SIG-M5 treated with dmso at 0.1 percent for 504 hours (cell line): Measurements from ENCODE around the gene CAMSAP3.

ENCODE experiments used
- DNase-seq: peaks from one replicate; lab custom pipeline; 2025; ENCODE audit not compliant: unreplicated experiment; lab: John Stamatoyannopoulos, UW

The CAMSAP3 gene

DNA sequence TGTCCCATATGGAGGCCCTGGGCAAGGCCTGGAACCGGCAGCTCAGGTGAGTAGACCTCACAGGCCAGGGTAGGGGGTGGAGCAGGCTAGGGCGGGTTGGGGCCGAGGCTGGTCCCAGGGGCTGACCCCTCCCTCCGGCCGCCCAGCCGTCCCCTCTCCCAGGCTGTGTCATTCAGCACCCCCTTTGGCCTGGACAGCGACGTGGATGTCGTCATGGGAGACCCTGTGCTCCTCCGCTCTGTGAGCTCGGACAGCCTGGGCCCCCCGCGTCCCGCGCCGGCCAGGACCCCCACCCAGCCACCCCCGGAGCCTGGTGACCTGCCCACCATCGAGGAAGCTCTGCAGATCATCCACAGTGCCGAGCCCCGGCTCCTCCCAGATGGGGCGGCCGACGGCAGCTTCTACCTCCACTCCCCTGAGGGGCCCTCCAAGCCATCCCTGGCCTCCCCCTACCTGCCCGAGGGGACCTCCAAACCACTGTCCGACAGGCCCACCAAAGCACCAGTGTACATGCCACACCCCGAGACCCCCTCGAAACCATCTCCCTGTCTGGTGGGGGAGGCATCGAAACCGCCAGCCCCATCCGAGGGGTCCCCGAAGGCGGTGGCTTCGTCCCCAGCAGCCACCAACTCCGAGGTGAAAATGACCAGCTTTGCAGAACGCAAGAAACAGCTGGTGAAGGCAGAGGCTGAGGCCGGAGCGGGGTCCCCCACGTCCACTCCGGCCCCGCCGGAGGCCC is 16.0 kb downstream of the CAMSAP3 start:
- DNase-seq = no peak

DNA sequence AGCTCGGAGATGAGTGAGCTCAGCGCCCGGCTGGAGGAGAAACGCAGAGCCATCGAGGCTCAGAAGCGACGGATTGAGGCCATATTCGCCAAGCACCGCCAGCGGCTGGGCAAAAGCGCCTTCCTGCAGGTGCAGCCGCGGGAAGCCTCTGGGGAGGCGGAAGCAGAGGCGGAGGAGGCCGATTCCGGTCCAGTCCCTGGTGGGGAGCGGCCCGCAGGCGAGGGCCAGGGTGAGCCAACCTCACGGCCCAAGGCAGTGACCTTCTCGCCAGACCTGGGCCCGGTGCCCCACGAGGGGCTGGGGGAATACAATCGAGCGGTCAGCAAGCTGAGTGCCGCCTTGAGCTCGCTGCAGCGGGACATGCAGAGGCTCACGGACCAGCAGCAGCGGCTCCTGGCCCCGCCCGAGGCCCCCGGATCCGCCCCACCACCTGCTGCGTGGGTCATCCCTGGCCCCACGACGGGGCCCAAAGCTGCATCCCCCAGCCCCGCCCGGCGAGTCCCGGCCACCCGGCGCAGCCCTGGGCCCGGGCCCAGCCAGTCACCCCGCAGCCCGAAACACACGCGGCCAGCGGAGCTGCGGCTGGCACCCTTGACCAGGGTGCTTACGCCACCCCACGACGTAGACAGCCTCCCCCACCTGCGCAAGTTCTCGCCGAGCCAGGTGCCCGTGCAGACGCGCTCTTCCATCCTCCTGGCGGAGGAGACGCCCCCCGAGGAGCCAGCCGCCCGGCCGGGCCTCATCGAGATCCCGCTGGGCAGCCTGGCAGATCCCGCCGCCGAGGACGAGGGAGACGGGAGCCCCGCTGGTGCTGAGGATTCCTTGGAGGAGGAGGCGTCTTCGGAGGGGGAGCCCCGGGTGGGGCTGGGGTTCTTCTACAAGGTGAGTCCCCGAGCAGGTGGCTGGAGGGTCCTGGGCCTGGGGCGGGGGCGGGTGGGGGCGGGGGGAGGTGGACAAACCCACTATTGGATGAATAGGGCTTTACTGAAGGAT is 16.9 kb downstream of the CAMSAP3 start:
- DNase-seq = no peak

DNA sequence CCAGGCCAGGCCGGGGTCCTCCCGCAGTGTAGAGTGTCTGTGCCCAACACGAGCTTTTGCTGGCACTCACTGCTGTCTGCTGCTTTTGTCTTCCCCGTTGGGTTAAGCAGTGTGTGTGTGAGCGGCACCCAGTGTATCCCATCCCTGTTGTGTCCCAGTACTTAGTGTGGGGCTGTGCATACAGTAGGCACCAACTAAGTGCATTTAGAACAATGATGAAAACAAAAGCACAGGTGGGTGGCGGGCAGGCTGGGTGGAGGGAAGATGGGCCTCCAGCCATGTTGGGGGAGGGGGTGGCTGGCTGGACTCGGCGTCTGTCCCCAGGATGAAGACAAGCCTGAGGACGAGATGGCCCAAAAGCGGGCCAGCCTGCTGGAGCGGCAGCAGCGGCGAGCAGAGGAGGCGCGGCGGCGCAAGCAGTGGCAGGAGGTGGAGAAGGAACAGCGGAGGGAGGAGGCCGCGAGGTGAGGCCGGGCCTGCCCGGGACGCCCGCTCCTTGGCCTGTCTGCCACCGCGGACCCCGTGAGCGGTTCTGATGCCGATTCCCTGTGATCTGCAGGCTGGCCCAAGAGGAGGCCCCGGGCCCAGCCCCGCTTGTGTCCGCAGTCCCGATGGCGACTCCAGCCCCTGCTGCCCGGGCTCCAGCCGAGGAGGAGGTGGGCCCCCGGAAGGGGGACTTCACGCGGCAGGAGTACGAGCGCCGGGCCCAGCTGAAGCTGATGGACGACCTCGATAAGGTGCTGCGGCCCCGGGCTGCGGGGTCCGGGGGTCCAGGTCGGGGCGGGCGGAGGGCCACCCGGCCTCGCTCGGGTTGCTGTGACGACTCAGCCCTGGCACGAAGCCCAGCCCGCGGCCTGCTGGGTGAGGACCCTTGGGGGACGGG is 19.4 kb downstream of the CAMSAP3 start:
- DNase-seq = no peak

DNA sequence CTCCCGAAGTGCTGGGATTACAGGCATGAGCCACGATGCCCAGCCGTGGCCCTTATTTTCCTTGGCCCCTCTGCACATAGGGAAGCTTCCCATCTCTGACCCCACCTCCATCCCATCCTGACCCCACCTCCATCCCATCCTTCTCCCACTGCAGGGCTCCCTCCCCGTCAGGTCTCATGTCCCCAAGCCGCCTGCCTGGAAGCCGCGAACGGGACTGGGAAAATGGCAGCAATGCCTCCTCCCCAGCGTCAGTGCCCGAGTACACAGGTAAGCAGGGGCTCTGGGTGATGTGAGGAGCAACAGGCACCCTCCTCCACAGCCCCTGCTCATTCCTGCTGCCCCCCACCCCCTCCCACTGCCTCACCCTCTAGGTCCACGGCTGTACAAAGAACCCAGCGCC is 21.5 kb downstream of the CAMSAP3 start:
- DNase-seq = no peak

DNA sequence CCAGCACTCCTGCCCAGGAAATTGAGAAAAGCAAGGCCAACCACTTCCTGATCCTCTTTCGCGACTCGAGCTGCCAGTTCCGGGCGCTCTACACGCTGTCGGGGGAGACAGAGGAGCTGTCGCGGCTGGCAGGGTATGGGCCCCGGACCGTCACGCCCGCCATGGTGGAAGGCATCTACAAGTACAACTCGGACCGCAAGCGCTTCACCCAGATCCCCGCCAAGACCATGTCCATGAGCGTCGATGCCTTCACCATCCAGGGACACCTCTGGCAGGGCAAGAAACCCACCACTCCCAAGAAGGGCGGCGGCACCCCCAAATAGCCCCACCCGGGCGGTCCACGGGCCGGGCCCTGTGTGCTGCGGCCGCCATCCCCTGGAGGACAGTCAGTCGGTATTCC is 22.1 kb downstream of the CAMSAP3 start:
- DNase-seq = no peak

DNA sequence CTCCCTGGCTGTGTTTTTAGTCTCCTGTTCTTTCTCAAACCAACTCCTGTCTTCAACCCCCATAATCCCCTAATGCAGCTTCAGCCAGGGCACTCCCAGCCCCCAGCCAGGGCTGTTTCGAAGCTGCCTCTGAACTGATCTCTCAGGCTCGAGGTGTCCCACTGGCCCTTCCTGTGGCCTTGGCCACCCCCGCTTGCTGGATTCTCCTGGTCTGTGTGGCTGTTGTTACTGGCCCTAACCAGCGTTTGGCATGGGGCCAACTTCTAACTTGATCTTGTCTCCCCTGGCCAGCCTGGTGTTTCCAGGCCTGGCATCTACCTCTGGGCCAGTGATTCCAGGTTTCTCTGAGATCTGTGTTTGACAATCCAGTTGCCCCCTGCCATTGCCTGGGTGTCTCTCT is 22.7 kb downstream of the CAMSAP3 start:
- DNase-seq = no peak

DNA sequence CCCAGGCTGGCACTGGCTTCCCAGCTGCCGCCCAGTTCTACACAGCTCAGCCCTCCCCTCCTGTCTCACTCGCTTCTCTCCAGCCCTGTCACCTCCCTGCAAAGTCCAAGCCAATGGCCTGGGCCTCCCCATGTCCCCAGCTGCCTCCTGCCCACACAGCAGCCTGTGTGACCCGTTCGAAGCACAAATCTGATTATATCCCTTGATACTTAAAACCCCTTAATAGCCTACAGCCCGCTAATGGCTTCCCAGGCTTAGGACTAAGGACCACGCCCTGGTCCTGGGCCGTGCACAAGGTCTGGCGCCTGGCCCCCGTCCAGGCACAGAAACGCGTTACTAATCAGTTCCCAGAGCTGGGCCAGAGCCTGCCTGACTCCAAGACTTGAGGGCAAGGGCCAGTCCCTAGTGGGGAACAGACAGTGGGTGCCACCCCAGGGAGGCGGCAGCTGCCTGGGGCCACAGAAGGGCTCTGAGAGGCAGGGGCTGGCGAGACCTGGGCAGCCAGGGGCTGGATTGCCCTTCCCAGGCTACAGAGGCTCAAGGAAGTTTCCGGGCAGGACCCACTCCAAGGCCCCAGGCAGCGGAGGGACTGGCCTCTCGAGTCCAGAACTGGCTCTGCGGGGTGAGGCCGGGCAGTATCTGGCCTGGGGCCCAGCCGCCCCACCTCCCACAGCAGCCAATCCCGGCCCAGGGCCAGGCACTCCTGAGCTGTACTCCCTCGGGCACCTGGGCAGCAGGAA is 23.3 kb downstream of the CAMSAP3 start:
- DNase-seq = no peak

DNA sequence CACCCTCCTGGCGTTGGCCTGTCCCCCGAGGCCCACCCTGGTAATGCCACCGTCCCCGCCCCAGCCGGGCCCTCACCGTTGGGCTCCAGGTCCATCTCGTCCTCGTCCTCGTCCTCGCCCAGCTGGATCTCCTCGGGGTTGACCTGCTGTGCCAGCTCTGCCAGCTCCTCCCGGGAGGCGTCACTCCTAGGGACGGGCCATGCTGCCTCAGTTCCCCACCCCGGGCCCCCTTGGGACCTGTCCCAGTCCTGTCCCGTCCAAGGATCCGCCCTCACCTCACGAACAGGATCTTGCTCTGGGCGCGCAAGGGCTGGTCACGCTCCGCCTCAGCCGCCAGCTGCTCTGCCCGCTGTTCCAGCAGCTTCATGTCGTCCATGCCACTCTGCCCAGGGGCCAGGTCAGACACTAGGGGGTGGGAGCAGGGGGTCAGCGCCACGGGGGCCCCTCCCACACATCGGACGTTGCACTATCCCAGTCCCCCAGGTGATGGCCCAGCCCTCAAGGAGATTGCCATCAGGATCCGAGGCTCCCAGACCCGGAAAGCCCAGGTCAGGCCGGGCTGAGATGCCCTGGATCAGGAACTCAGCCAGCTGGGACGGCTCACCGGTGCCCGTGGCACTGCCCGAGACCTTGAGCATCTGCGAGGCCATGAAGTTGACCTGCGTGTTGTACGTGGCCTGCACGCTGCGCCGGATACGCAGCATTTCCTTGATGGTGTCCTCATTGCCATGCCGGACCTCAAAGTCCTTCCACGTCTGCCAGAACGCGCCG is 24.2 kb downstream of the CAMSAP3 start:
- DNase-seq = no peak

DNA sequence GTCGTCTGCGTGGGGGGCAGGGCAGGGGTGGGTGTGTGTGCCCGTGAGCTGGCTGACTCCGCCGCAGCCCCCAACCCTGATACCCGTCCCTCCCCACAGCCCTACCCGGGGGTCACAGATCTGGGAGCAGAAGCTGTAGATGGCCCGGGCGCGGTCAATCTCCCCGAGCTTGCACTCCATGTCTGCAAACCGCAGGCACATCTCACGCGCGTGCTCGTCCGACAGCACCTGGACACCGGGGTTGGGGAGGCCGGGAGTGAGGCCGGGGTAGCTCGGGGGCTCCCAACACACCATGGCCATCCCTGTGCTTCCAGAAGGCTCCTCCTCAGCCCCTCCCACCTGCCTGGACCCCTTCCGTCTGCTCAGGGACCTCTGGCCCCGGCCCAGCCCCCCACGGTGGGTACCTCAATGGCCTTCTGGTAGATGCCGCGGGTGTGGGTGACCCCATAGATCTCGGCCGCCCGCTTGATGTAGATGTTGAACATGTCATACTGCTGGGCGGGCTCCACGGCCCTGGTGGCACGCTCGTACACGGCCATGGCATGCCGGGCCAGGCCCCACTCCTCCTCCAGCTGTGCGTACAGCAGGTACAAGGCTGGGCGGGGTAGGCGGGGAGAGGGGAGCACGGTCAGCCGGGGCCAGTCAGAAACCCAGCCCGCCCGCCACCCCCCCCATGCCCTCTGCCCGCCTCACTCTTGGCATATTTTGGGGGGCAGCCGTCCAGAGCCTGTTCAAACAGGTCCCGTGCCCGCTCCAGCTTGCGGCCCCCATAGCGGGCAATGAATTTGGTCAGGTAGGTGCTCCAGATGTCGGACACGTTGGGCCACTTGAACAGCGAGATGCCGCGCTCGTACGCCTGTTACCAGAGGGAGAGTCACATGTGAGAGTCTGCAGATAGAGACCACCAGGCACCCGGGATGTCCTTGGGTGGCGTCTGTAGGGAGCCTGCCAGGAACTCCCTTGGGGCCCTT is 25.1 kb downstream of the CAMSAP3 start:
- DNase-seq = no peak

DNA sequence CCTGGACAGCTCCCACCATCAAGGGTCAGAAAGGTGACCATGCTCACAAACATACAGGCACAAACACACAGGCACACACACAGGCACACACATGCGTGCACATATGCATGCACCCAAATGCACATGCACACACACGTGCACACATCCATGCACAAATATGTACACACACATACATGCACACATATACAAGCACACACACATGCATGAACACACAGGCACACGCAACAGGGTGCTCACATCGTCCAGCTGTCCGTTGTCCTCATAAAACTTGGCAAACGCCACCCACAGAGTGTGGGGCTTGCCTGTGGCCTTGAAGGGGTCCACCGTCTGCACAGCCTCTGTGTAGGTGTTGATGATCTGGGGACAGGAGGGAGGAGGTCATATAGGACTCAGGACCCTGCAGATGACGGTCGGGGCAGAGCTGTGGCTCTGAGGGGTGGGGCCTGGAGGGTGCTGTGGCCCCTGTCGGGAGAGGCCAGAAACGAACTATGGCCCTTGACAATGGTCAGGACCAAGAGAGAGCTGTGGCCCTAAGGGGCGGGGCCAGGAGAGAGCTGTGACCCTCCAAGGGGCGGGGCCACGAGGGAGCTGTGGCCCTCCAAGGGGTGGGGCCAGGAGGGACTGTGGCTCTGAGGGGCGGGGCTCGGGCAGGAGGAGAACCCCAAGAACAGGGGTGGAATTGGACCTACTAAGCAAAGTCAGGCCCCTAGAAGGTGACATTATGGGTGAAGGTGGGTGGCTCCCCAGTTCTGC is 27.4 kb downstream of the CAMSAP3 start:
- no peak for DNase-seq

DNA sequence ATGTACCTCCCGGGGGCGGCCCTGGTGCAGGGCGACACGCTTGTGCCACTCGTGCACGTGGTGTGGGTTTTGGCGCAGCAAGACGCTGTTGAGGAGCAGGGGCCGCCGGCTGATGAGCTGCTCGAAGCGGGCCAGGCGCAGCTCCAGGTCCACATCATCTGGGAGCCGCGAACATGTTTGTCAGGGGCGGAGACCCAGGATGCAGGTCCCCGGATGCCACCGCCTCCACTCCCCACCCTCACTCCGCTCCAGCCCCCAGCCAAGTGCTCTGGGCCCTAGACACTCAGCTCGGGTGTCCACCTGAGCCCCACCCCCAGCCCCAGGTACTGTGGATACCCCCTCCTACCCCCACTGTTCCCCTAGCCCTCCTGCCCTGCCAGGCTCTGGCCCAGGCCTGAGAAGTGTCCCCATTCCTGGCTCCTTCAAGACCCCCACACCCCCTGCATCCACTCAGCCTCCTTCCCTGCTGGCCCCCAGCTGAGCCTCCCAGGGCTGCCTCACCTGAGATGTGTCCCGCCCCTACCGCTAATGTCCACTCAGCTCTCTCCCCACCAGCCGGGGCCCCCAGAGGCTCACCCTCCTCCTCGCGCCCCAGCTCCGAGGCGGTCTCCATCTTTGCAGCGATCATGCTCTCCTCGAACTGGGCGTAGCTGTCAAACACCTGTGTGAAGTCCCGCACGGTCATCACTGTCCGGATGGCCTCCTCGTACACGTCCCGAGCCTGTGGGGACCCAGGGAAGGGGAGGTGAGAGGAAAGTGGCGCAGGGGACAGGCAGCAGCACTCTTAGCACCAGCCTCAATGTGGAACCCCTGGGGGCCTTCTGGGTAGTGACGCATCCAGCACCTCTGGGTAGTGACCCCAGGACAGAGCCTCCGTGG is 28.3 kb downstream of the CAMSAP3 start:
- DNase-seq = no peak

DNA sequence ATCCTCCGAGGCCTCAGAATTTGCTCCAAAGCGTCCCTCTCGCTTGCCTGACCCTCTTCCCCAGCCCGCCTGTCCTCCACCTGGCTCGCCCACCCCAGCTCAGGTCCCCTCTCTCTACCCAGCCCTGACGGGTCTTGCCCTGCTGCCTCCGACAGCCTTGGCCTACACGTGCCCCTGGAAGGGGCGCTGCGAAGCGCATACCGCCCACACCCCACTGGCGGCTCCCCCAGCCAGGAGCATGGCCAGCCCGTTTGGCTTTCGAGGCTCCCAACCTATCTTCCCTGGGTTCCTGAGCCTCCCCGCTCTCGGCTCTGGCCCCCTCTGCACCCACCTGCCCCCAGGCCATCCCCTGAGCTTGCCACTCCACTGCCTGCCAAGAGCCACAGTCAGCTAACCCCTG is 29.1 kb downstream of the CAMSAP3 start:
- DNase-seq = no peak

DNA sequence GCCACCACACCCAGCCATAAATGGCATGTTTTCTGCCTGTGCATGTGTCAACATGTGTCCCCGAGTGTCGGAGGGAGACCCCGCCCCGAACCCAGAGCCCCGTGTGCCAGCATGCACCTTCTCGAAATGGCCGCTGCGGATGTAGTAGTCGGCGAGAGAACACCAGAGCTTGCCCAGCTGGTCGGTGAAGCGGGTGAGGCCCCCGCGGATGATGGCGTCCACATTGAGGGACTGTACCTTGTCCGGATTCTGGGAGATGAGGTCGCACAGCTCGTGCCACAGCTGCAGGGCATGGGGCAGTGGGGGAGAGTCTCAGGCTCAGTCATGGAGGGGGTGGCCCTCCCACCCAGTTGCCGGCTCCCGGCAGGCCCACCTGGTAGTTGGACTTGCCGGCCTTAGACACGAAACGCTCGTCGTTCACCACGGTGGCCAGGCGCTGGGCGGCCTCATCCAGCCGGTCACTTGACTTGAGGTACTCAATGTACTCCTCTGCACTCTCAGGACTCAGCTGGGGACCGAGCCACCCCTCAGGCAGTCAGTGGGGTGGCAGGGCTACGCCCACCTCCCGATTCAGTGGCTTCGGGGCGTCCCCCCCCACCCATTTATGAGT is 30.2 kb downstream of the CAMSAP3 start:
- no peak for DNase-seq

DNA sequence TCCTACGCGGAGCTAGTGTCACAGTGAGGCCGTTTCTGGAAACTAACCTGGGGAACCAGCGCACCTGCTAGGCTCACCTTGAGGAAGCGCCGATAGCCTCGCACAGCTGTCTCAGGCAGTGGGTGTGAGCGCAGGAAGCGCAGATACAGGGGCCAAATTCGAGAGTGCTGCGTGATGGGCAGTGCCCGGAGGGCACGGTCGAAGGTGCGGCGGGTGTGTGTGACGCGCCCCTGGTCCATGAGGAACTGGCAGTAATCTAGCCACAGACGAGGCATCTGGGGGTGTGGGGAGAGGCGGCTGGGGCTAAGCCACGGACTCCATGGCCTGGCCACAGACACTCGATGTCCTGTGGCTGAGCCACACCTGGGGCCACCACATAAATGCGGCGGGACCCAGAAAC is 31.5 kb downstream of the CAMSAP3 start:
- no peak for DNase-seq

DNA sequence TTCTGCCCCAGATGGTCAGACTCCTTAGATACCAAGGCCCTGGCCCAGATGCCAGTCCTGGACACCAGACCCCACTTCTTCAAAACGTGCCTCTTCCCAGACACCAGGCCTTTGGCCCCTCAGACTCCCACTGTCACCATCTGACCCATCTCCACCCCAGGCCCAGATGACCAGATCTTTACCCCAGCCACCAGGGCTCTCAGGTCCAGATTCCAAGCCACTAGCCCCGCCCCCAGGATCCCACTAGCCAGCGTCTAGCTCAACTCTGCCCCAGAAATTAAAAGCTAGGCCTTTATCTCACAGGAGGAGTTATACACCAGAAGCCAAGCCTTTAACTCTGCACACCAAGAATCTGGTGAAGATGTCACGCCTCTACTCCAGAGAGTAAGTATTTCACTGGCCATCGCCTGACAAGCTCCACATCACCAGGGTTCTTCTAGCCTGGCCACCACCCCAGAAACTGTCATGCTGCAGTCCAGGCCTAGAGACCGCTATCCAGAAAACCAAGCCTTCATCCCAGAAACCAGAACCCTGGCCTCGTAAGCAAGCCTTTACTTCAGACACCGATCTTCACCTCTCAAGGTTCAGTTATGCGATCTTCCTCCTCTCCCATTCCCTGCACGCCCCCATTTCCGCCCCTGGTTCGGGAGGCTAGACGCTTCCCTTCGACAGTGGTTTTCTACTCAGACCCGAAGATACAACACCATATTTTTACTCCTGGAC is 33.1 kb downstream of the CAMSAP3 start:
- DNase-seq = no peak
